Natural killer cell (primary cell): ENCODE results near the gene PLEKHG3. TPM values are rescaled to one million over a fixed set of nuclear protein-coding genes. Genes with fewer than 3 reads are reported as not detected.

ENCODE experiments used
- ATAC-seq, 3 donors: fragments of 150-1000 bp in 2 of 3; fragments of 200-7000 bp in 1 of 3; cut with Tn5 transposase; 1 replicate in 1 of 3; 2 replicates in 2 of 3; pipeline ENCODE4 v1.10.0; 2021; ENCODE audit warnings: mild to moderate bottlenecking in 2 of 3, moderate library complexity in 2 of 3
- DNase-seq, 2 donors: peaks; one replicate each; pipeline versions ENCODE4 v3.0.0 to v3.0.0-alpha.2; 2013 to 2021; ENCODE audit warnings: mixed read lengths in 1 of 2
- H3K27ac ChIP-seq: one replicate; pipeline ENCODE4 v1.5.1; 2013; ENCODE audit warnings: mild to moderate bottlenecking, low read length
- H3K27me3 ChIP-seq: one replicate; pipeline ENCODE4 v1.6.1; 2013; ENCODE audit warnings: low read length; ENCODE audit not compliant: control insufficient read depth, insufficient read depth
- H3K36me3 ChIP-seq: one replicate; pipeline ENCODE4 v1.6.1; 2013; ENCODE audit warnings: low read length; ENCODE audit not compliant: control insufficient read depth, insufficient read depth
- H3K4me1 ChIP-seq: one replicate; pipeline ENCODE4 v1.6.1; 2013; ENCODE audit warnings: low read length; ENCODE audit not compliant: control insufficient read depth, insufficient read depth
- H3K4me3 ChIP-seq: one replicate; pipeline ENCODE4 v1.5.1; 2013; ENCODE audit warnings: low read length
- H3K9me3 ChIP-seq: one replicate; pipeline ENCODE4 v1.6.1; 2013; ENCODE audit warnings: low read length; ENCODE audit not compliant: control insufficient read depth, insufficient read depth
- H3K27ac Mint-ChIP-seq, 2 donors: one replicate each; pipeline ENCODE4 v1.8.0; 2022; ENCODE audit warnings: mild to moderate bottlenecking in 2 of 2, mixed read lengths in 2 of 2, moderate library complexity in 1 of 2
- H3K27me3 Mint-ChIP-seq, 2 donors: one replicate each; pipeline ENCODE4 v1.8.0; 2022; ENCODE audit warnings: low read depth in 2 of 2, mixed read lengths in 2 of 2
- H3K36me3 Mint-ChIP-seq: one replicate; pipeline ENCODE4 v1.8.0; 2022; ENCODE audit warnings: mixed read lengths
- H3K4me1 Mint-ChIP-seq, 2 donors: one replicate each; pipeline ENCODE4 v1.8.0; 2022; ENCODE audit warnings: mixed read lengths in 2 of 2
- H3K4me3 Mint-ChIP-seq: one replicate; pipeline ENCODE4 v1.8.0; 2022; ENCODE audit warnings: mild to moderate bottlenecking, moderate library complexity, mixed read lengths
- H3K9me3 Mint-ChIP-seq, 2 donors: one replicate each; pipeline ENCODE4 v1.8.0; 2022; ENCODE audit warnings: mixed read lengths in 2 of 2
- CTCF ChIP-seq: fragments of 200-600 bp; IDR thresholded peaks from one replicate; pipeline ENCODE4 v1.8.0; 2022; ENCODE audit warnings: antibody characterized with exemption
- WGBS: methylation state at CpG from one replicate; pipeline ENCODE4 v1.1.7; 2013; ENCODE audit warnings: missing lambda C conversion rate; ENCODE audit not compliant: insufficient coverage; 5-methylcytosine and 5-hydroxymethylcytosine counted together
- intact Hi-C: fragments of 100-400 bp; cut with micrococcal nuclease; formaldehyde crosslinking; loops from one replicate; pipeline ENCODE4 v1.14.2; 2022
- total RNA-seq, 4 donors: library from RNA; stranded (reverse); fragments of 120-200 nt in 1 of 4; gene quantifications; one replicate each; pipeline versions ENCODE4 v1.2.3 to v1.2.4, GENCODE V29; 2013 to 2022

PLEKHG3 gene
- total RNA-seq, 3 donors from 2014 or later (not counting 1 experiment from before 2014, with no cell fraction given) = 184 to 285 (median 225) TPM

- peak overlapping the region; percentile 67 for H3K4me3 ChIP-seq
- intact Hi-C loops = loop anchor here (10.0 kb wide), 1 partner anchor 201 kb away; the partner anchor contains the start of genes ZBTB1 and ZBTB25
These were observed 1.9 kb downstream of the PLEKHG3 start for GRCh38 chr14:64706119-64706592.

GRCh38 chr14:64706593-64707193 lies 2.5 kb downstream of the PLEKHG3 start:
- no peak for ATAC-seq
- no peaks in the 10 kb centered on the region for H3K27me3 Mint-ChIP-seq
- H3K9me3 ChIP-seq = no peaks in the 10 kb centered on the region
- peak overlapping the region; percentile 77 for H3K27ac ChIP-seq
- peaks cover 75 to 77% of the 10 kb centered on the region in 2 donors for H3K4me1 Mint-ChIP-seq
- WGBS = 81% methylated on average over 14 of the region's 14 CpGs
- H3K4me3 ChIP-seq = no peak overlapping the region
- intact Hi-C loops = loop anchor here (10.0 kb wide), 1 partner anchor 202 kb away; the partner anchor contains the start of genes ZBTB1 and ZBTB25
- H3K27ac Mint-ChIP-seq = peak overlapping the region; percentile 76 to 86
- H3K36me3 Mint-ChIP-seq = no peaks in the 10 kb centered on the region
- peaks cover 81% of the 10 kb centered on the region for H3K4me1 ChIP-seq
- TF ChIP-seq CTCF = no peak
- peak overlapping the region; percentile 87 for H3K4me3 Mint-ChIP-seq
- no peak for DNase-seq
- no peaks in the 10 kb centered on the region for H3K36me3 ChIP-seq
- no peaks in the 10 kb centered on the region for H3K27me3 ChIP-seq
- H3K9me3 Mint-ChIP-seq = no peaks in the 10 kb centered on the region

More at GRCh38 chr14:64706119-64706592, 1.9 kb downstream of the PLEKHG3 start:
- Histone ChIP-seq H3K9me3 (no peaks in the 10 kb centered on the region), H3K27me3 (no peaks in the 10 kb centered on the region), H3K36me3 (no peaks in the 10 kb centered on the region), H3K27ac (peak overlapping the region; percentile 77), H3K4me1 (peaks cover 76% of the 10 kb centered on the region)
- no peak for DNase-seq
- Mint-ChIP-seq H3K27me3 (no peaks in the 10 kb centered on the region), H3K36me3 (no peaks in the 10 kb centered on the region), H3K4me1 (peaks cover 72 to 74% of the 10 kb centered on the region in 2 donors), H3K27ac (peak overlapping the region; percentile 76 to 86), H3K4me3 (peak overlapping the region; percentile 87), H3K9me3 (no peaks in the 10 kb centered on the region)
- no peak for ATAC-seq
- TF ChIP-seq CTCF = no peak
- 63% methylated on average over 4 of the region's 4 CpGs for WGBS

- Mint-ChIP-seq H3K4me3 (peak overlapping the region; percentile 87), H3K27ac (peak overlapping the region; percentile 76 to 86), H3K9me3 (no peaks in the 10 kb centered on the region), H3K36me3 (peaks cover 3% of the 10 kb centered on the region), H3K4me1 (peaks cover 81 to 83% of the 10 kb centered on the region in 2 donors), H3K27me3 (no peaks in the 10 kb centered on the region)
- no peaks in the 10 kb centered on the region for H3K27me3 ChIP-seq
- no peak for TF ChIP-seq CTCF
- H3K36me3 ChIP-seq = no peaks in the 10 kb centered on the region
- no peak overlapping the region for H3K4me3 ChIP-seq
- H3K27ac ChIP-seq = peak overlapping the region; percentile 77
- ATAC-seq = peak in 2 of 3 donors; percentile 33 to 36
- peaks cover 77% of the 10 kb centered on the region for H3K4me1 ChIP-seq
- intact Hi-C loops = loop anchor here (10.0 kb wide), 1 partner anchor 203 kb away; the partner anchor contains the start of genes ZBTB1 and ZBTB25
- DNase-seq = peak in 1 of 2 donors; percentile 67
- H3K9me3 ChIP-seq = no peaks in the 10 kb centered on the region
- 52% methylated on average over 6 of the region's 7 CpGs for WGBS
These were observed 3.4 kb downstream of the PLEKHG3 start for GRCh38 chr14:64707661-64708060.
